Activated naive CD8-positive, alpha-beta T cell treated with anti-CD3 and anti-CD28 coated beads for 36 hours (primary cell): ENCODE measurements around the gene ADSS1. TPM values are rescaled to one million over a fixed set of nuclear protein-coding genes. Genes with fewer than 3 reads are reported as not detected.

Experiments
- DNase-seq: peaks from one replicate; pipeline ENCODE4 v3.0.0; 2021
- H3K27ac Mint-ChIP-seq: one replicate; pipeline ENCODE4 v1.8.0; 2022; ENCODE audit warnings: mild to moderate bottlenecking, moderate library complexity, mixed read lengths
- H3K27me3 Mint-ChIP-seq: one replicate; pipeline ENCODE4 v1.8.0; 2022; ENCODE audit warnings: mild to moderate bottlenecking, mixed read lengths
- H3K36me3 Mint-ChIP-seq: one replicate; pipeline ENCODE4 v1.8.0; 2021; ENCODE audit warnings: mild to moderate bottlenecking, mixed read lengths
- H3K4me1 Mint-ChIP-seq: one replicate; pipeline ENCODE4 v1.8.0; 2021; ENCODE audit warnings: mixed read lengths
- H3K4me3 Mint-ChIP-seq: one replicate; pipeline ENCODE4 v1.8.0; 2022; ENCODE audit warnings: mild to moderate bottlenecking, moderate library complexity, mixed read lengths
- H3K9me3 Mint-ChIP-seq: one replicate; pipeline ENCODE4 v1.8.0; 2022; ENCODE audit warnings: mixed read lengths
- total RNA-seq, 2 experiments: library from RNA; stranded (reverse); gene quantifications; one replicate each; pipeline ENCODE4 v1.2.3, GENCODE V29; 2021

Gene ADSS1
- total RNA-seq, 2 experiments from 2014 or later, result 0.87 to 1.7 TPM

- no peak for DNase-seq
- Mint-ChIP-seq H3K9me3 (no peaks in the 10 kb centered on the region), H3K4me3 (no peak overlapping the region), H3K4me1 (peaks cover 4% of the 10 kb centered on the region), H3K27me3 (no peaks in the 10 kb centered on the region), H3K27ac (no peak overlapping the region), H3K36me3 (peaks cover 5% of the 10 kb centered on the region)
Observed at GRCh38 chr14:104703269-104703668, 20.8 kb upstream of the ADSS1 start.

- no peak for DNase-seq
- H3K27me3 Mint-ChIP-seq, result no peaks in the 10 kb centered on the region
- H3K4me1 Mint-ChIP-seq, result peaks cover 6% of the 10 kb centered on the region
- no peaks in the 10 kb centered on the region for H3K9me3 Mint-ChIP-seq
- peaks cover 5% of the 10 kb centered on the region for H3K36me3 Mint-ChIP-seq
- no peak overlapping the region for H3K27ac Mint-ChIP-seq
- no peak overlapping the region for H3K4me3 Mint-ChIP-seq
Observed at GRCh38 chr14:104704252-104704651, 19.8 kb upstream of the ADSS1 start.

GRCh38 chr14:104705340-104706047, 18.5 kb upstream of the ADSS1 start:
- H3K27me3 Mint-ChIP-seq, result no peaks in the 10 kb centered on the region
- H3K27ac Mint-ChIP-seq, result no peak overlapping the region
- H3K4me3 Mint-ChIP-seq, result no peak overlapping the region
- H3K9me3 Mint-ChIP-seq, result no peaks in the 10 kb centered on the region
- peaks cover 5% of the 10 kb centered on the region for H3K36me3 Mint-ChIP-seq
- H3K4me1 Mint-ChIP-seq, result peaks cover 4% of the 10 kb centered on the region
- no peak for DNase-seq

DNA sequence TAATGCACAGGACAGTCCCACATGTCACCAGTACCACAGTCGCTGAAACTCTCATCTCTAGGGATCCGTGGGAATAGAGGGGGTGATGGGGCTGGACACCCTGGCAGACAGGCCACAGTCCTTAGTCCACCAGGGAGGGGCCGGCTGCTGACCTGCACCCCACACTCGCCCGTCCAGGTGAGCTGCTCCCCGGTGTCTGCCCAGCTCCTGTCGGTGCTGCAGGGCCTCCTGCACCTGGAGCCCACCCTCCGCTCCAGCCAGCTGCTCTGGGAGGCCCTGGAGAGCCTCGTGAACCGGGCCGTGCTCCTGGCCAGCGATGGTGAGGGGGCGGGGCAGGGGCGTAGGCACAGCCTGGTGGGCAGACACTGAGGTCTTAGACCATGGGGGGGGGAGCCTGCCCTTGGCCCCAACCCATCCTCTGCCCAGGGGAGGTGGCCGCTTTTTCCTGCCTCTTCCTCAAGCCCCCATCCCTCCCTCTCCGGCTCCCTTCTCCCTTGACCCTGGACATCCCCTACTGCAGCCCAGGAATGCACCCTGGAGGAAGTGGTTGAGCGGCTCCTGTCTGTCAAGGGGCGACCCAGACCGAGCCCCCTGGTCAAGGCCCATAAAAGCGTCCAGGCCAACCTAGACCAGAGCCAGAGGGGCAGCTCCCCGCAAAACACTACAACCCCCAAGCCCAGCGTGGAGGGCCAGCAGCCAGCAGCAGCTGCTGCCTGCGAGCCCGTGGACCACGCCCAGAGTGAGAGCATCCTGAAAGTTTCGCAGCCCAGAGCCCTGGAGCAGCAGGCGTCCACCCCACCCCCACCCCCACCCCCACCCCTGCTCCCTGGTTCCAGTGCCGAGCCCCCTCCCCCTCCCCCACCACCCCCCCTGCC, 17.1 kb upstream of the ADSS1 start:
- no peak for DNase-seq
- no peak overlapping the region for H3K4me3 Mint-ChIP-seq
- no peaks in the 10 kb centered on the region for H3K27me3 Mint-ChIP-seq
- no peak overlapping the region for H3K27ac Mint-ChIP-seq
- peaks cover 2% of the 10 kb centered on the region for H3K4me1 Mint-ChIP-seq
- no peaks in the 10 kb centered on the region for H3K9me3 Mint-ChIP-seq
- peaks cover 5% of the 10 kb centered on the region for H3K36me3 Mint-ChIP-seq

DNA sequence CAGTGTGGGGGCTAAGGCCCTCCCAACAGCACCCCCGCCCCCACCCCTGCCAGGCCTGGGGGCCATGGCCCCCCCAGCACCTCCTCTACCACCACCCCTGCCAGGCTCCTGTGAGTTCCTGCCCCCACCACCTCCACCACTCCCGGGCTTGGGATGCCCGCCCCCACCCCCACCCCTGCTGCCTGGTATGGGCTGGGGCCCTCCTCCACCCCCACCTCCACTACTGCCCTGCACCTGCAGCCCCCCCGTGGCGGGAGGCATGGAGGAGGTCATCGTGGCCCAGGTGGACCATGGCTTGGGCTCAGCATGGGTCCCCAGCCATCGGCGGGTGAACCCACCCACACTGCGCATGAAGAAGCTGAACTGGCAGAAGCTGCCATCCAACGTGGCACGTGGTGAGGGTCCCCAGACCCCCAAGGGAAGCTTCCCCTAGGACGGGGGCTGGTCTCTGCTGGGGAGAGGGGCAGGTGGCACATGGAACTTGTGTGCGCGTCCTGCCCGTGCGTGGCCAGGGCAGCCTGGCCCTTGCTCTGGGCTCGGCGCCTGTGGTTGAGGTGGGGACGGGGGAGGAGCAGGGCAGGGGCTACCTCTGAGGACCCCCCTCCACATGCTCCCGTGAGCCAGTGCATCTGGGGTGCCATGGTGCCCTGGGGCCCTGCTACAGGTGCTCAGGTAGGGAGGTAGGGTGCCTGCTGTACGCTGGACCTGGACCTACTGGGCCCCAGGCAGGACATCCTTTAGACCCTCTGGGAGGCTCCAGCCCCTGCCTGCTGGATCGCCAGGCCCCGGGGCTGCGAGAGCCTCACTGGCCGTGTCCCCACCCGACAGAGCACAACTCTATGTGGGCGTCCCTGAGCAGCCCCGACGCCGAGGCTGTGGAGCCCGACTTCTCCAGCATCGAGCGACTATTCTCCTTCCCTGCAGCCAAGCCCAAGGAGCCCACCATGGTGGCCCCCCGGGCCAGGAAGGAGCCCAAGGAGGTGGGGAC, 16.1 kb upstream of the ADSS1 start:
- peaks cover 5% of the 10 kb centered on the region for H3K36me3 Mint-ChIP-seq
- H3K4me1 Mint-ChIP-seq, result peaks cover 2% of the 10 kb centered on the region
- DNase-seq, result no peak
- H3K4me3 Mint-ChIP-seq, result no peak overlapping the region
- H3K27me3 Mint-ChIP-seq, result no peaks in the 10 kb centered on the region
- H3K27ac Mint-ChIP-seq, result no peak overlapping the region
- H3K9me3 Mint-ChIP-seq, result no peaks in the 10 kb centered on the region

GRCh38 chr14:104708606-104709268, 15.3 kb upstream of the ADSS1 start:
- DNase-seq, result peak; percentile 73
- Mint-ChIP-seq H3K9me3 (no peaks in the 10 kb centered on the region), H3K36me3 (peaks cover 5% of the 10 kb centered on the region), H3K4me1 (peaks cover 2% of the 10 kb centered on the region), H3K27ac (no peak overlapping the region), H3K4me3 (no peak overlapping the region), H3K27me3 (no peaks in the 10 kb centered on the region)

GRCh38 chr14:104709387-104710039, 14.5 kb upstream of the ADSS1 start:
- no peak overlapping the region for H3K4me3 Mint-ChIP-seq
- no peak overlapping the region for H3K27ac Mint-ChIP-seq

DNA sequence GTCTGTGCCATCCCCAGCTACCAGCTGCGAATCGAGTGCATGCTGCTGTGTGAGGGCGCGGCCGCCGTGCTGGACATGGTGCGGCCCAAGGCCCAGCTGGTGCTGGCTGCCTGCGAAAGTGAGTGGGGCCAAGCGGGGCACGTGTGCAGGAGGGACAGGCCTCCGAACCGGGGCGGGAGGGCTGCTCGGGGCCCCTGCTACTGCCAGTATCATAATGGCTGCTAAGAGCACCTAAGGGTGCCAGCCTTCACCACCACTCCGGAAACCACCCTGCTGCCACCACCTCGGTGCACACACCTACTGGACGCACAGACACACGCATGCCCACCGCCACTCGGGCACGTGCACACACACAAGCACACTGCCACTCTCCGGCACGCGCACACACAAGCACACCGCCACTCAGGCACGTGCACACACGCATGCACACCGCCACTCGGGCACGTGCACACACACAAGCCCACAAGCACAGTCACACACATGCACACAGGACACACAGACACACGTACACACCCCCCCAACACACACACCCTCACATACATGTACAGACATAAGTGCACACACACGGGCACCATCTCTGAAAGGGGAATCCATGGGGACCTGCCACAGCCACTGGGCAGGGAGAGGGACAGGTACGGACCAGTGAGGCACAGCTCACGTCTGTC, 13.8 kb upstream of the ADSS1 start:
- Mint-ChIP-seq H3K4me3 (no peak overlapping the region), H3K36me3 (no peaks in the 10 kb centered on the region), H3K9me3 (no peaks in the 10 kb centered on the region), H3K27ac (no peak overlapping the region), H3K27me3 (no peaks in the 10 kb centered on the region), H3K4me1 (peaks cover 2% of the 10 kb centered on the region)
- DNase-seq, result no peak

More at GRCh38 chr14:104709387-104710039, 14.5 kb upstream of the ADSS1 start:
- Mint-ChIP-seq H3K36me3 (no peaks in the 10 kb centered on the region), H3K4me1 (peaks cover 2% of the 10 kb centered on the region), H3K27me3 (no peaks in the 10 kb centered on the region), H3K9me3 (no peaks in the 10 kb centered on the region)
- DNase-seq, result no peak

- no peaks in the 10 kb centered on the region for H3K9me3 Mint-ChIP-seq
- H3K4me3 Mint-ChIP-seq, result no peak overlapping the region
- H3K27me3 Mint-ChIP-seq, result no peaks in the 10 kb centered on the region
- H3K27ac Mint-ChIP-seq, result no peak overlapping the region
- peaks cover 2% of the 10 kb centered on the region for H3K4me1 Mint-ChIP-seq
- DNase-seq, result no peak
- peaks cover 3% of the 10 kb centered on the region for H3K36me3 Mint-ChIP-seq
Observed at GRCh38 chr14:104712881-104713734, 10.9 kb upstream of the ADSS1 start.

DNA sequence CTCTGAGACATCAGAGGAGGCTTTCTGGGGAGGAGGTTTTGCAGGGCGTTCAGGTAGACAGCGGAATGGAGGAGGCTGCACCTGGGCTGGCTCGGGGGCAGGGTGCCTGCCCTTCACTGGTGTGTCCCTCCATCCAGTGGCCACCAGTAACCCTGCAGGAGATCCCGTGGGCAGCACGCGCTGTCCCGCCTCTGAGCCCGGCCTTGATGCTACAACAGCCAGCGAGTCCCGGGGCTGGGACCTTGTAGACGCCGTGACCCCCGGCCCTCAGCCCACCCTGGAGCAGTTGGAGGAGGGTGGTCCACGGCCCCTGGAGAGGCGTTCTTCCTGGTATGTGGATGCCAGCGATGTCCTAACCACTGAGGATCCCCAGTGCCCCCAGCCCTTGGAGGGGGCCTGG, 10.0 kb upstream of the ADSS1 start:
- no peaks in the 10 kb centered on the region for H3K9me3 Mint-ChIP-seq
- no peak overlapping the region for H3K27ac Mint-ChIP-seq
- H3K4me1 Mint-ChIP-seq, result no peaks in the 10 kb centered on the region
- H3K4me3 Mint-ChIP-seq, result no peak overlapping the region
- H3K36me3 Mint-ChIP-seq, result peaks cover 3% of the 10 kb centered on the region
- DNase-seq, result no peak
- no peaks in the 10 kb centered on the region for H3K27me3 Mint-ChIP-seq

DNA sequence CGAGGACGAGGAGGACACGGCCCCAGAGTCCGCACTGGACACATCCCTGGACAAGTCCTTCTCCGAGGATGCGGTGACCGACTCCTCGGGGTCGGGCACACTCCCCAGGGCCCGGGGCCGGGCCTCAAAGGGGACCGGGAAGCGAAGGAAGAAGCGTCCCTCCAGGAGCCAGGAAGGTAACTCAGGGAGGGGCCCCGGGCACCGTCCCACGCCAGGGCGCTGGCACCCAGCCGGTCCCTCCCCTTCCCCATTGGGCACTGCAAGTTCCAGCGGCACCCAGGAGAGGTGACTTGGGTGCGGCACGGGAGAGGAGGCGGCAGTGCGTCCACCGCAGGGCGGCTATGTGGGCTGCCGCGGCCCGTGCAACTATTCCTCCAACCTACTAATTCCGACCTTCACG, 9.3 kb upstream of the ADSS1 start:
- Mint-ChIP-seq H3K27ac (no peak overlapping the region), H3K4me3 (no peak overlapping the region), H3K9me3 (no peaks in the 10 kb centered on the region), H3K36me3 (peaks cover 3% of the 10 kb centered on the region), H3K27me3 (no peaks in the 10 kb centered on the region), H3K4me1 (no peaks in the 10 kb centered on the region)
- no peak for DNase-seq

GRCh38 chr14:104715416-104715815, 8.6 kb upstream of the ADSS1 start:
- H3K4me1 Mint-ChIP-seq, result no peaks in the 10 kb centered on the region
- no peak for DNase-seq
- no peaks in the 10 kb centered on the region for H3K9me3 Mint-ChIP-seq
- peaks cover 3% of the 10 kb centered on the region for H3K36me3 Mint-ChIP-seq
- H3K4me3 Mint-ChIP-seq, result no peak overlapping the region
- no peak overlapping the region for H3K27ac Mint-ChIP-seq
- no peaks in the 10 kb centered on the region for H3K27me3 Mint-ChIP-seq

DNA sequence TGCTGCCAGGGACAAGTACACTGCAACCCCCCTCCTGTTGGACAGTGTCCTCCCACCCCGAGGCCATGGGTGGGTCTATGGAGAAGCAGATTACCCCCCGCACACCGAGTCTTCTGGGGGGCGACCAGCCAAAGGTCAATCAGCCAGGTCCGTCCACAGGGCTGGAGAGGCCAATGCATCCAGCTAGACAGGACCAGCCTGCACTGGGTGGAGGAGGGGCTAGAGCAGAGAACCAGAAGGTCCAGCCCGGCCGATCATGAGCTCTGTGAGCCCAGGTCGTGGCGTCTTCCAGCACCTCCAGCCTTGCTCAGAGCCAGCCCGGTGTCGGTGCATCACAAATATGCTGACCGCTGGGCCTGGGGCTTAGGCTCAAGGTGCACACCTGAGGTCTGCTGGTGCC, 8.2 kb upstream of the ADSS1 start:
- no peak for DNase-seq
- no peak overlapping the region for H3K4me3 Mint-ChIP-seq
- peaks cover 3% of the 10 kb centered on the region for H3K36me3 Mint-ChIP-seq
- no peaks in the 10 kb centered on the region for H3K27me3 Mint-ChIP-seq
- H3K27ac Mint-ChIP-seq, result no peak overlapping the region
- H3K4me1 Mint-ChIP-seq, result no peaks in the 10 kb centered on the region
- no peaks in the 10 kb centered on the region for H3K9me3 Mint-ChIP-seq
